Measurements from ENCODE around the gene AKR1C1. TPM values are rescaled to one million over a fixed set of nuclear protein-coding genes. Genes with fewer than 3 reads are reported as not detected.
"Not testable (repeated sequence)": the region's sequence is repeated elsewhere in the genome, so short reads cannot be mapped to it uniquely, and the experiment has no call there.

The AKR1C1 gene
- total RNA-seq, 4 donors from 2014 or later, result 47.1 to 94.8 (median 77.5) TPM

DNA sequence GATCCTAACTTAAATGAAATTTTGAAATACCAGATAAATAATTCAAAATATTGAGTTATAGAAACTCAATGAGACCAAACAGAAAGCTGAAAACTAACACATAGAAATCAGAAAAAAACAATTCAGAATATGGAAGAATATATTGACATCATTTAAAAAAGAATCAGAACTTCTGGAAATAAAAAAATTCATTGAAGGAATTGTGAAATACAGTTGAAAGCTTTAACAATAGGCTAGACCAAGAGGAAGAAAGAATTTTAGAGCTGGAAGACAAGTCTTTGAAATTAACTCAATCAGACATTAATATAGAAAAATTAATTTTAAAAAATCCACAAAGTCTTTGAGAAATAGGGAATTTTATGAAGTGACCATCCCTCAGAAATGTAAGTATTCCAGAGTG is 36.8 kb upstream of the AKR1C1 start:
- H3K27me3 ChIP-seq, result no peaks in the 10 kb centered on the region
- no peak for DNase-seq (ENCODE audit: low spot score in 2 of 2)
- no peak overlapping the region for H3K4me3 ChIP-seq
- TF ChIP-seq POLR2A (IDR thresholded peaks at IDR 0.05) (no peak), EP300 (IDR thresholded peaks at IDR 0.05) (no peak), CTCF (IDR thresholded peaks at IDR 0.05) (no peak)
- H3K36me3 ChIP-seq, result peaks cover 0 to 16% (median 0%) of the 10 kb centered on the region in 3 donors
- H3K4me1 ChIP-seq, result no peaks in the 10 kb centered on the region
- H3K27ac ChIP-seq, result no peak overlapping the region
- peaks cover 0 to 25% (median 0%) of the 10 kb centered on the region in 4 donors for H3K9me3 ChIP-seq

- H3K4me1 ChIP-seq, result no peaks in the 10 kb centered on the region
- WGBS, 2 donors, result 69 to 80% methylated on average over 5 of the region's 5 CpGs
- no peaks in the 10 kb centered on the region for H3K27me3 ChIP-seq
- no peak for DNase-seq (ENCODE audit: low spot score in 2 of 2)
- peaks cover 0 to 12% (median 0%) of the 10 kb centered on the region in 4 donors for H3K9me3 ChIP-seq
- no peak overlapping the region for H3K4me3 ChIP-seq
- TF ChIP-seq CTCF (IDR thresholded peaks at IDR 0.05) (no peak), EP300 (IDR thresholded peaks at IDR 0.05) (no peak), POLR2A (IDR thresholded peaks at IDR 0.05) (no peak)
- no peak overlapping the region for H3K27ac ChIP-seq
- peaks cover 0 to 8% (median 0%) of the 10 kb centered on the region in 3 donors for H3K36me3 ChIP-seq
Observed at GRCh38 chr10:4931587-4931986, 31.6 kb upstream of the AKR1C1 start.

- no peak overlapping the region for H3K4me3 ChIP-seq
- H3K4me1 ChIP-seq, result peaks cover 0 to 5% (median 0%) of the 10 kb centered on the region in 4 donors
- H3K27ac ChIP-seq, result no peak overlapping the region
- no peak for DNase-seq (ENCODE audit: low spot score in 2 of 2)
- no peaks in the 10 kb centered on the region for H3K27me3 ChIP-seq
- 69 to 77% methylated on average over 7 of the region's 7 CpGs for WGBS, 2 donors
- TF ChIP-seq EP300 (IDR thresholded peaks at IDR 0.05) (no peak), CTCF (IDR thresholded peaks at IDR 0.05) (no peak)
- H3K9me3 ChIP-seq, result no peaks in the 10 kb centered on the region
- peaks cover 0 to 8% (median 0%) of the 10 kb centered on the region in 3 donors for H3K36me3 ChIP-seq
Observed at GRCh38 chr10:4934391-4934987, 28.7 kb upstream of the AKR1C1 start.

DNA sequence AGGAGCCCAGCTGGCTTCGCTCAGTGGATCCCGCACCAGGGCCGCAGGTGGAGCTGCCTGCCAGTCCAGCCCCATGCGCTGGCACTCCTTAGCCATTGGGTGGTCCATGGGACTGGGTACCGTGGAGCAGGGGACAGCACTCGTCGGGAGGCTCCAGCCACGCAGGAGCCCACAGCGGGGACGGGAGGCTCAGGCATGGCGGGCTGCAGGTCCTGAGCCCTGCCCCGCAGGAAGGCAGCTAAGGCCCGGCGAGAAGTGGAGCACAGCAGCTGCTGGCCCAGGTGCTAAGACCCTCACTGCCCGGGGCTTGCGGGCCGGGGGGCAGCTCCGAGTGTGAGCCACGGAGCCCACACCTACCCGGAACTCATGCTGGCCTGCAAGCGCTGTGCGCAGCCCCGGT is 25.9 kb upstream of the AKR1C1 start:
- Histone ChIP-seq H3K9me3 (no peaks in the 10 kb centered on the region), H3K27me3 (no peaks in the 10 kb centered on the region), H3K4me3 (no peak overlapping the region), H3K4me1 (peaks cover 0 to 15% (median 0%) of the 10 kb centered on the region in 4 donors), H3K27ac (no peak overlapping the region), H3K36me3 (no peaks in the 10 kb centered on the region)
- 95 to 98% methylated on average over 14 of the region's 23 CpGs for WGBS, 2 donors
- TF ChIP-seq POLR2A (IDR thresholded peaks at IDR 0.05) (no peak), CTCF (IDR thresholded peaks at IDR 0.05) (no peak), EP300 (IDR thresholded peaks at IDR 0.05) (no peak)
- DNase-seq (ENCODE audit: low spot score in 2 of 2), result no peak

DNA sequence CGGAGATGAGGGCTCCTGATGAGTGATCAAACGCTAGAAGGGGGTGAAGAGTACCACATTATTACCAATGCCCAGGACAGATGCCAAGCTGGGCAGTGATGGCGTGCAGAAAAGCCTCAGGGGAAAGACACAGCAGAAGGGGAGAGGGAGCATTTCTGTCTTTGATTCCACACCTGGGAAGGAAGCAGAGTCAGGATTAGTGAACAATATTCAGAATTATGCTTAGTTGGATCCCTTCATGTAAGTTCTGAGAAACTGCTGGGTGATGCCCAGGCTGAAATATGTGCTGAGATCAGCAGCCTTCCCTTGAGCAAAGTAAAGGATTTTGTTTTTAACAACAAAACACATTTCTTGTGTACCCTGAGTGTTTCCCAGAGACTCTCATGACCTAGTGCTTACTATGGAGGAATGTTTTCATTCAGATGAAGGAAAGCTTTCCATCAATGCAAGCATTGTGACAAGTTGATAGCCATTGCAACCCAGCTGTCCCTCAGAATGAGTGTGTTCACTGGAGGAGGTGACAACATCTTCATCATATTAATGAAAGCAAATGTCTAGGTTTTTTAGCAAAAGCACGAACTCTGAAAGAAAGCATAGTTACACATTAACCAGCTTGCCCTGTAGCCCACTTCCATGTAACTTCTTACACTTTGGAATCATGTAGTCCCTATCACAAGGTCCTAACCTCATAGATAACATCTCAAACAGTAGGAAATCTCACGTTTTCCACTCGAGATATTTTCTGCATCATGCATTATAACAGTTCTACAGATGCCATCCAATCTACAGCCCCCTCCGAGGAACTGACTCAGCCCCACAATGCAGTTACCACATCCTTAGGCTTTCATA is 23.8 kb upstream of the AKR1C1 start:
- no peak for DNase-seq (ENCODE audit: low spot score in 2 of 2)
- Histone ChIP-seq H3K27me3 (no peaks in the 10 kb centered on the region), H3K27ac (no peak overlapping the region), H3K4me1 (peaks cover 0 to 36% (median 5%) of the 10 kb centered on the region in 4 donors), H3K9me3 (no peaks in the 10 kb centered on the region), H3K4me3 (no peak overlapping the region), H3K36me3 (no peaks in the 10 kb centered on the region)
- 70 to 79% methylated on average over 7 of the region's 7 CpGs for WGBS, 2 donors
- TF ChIP-seq POLR2A (IDR thresholded peaks at IDR 0.05), result no peak
- no peak for TF ChIP-seq CTCF (IDR thresholded peaks at IDR 0.05)
- TF ChIP-seq EP300 (IDR thresholded peaks at IDR 0.05), result no peak

DNA sequence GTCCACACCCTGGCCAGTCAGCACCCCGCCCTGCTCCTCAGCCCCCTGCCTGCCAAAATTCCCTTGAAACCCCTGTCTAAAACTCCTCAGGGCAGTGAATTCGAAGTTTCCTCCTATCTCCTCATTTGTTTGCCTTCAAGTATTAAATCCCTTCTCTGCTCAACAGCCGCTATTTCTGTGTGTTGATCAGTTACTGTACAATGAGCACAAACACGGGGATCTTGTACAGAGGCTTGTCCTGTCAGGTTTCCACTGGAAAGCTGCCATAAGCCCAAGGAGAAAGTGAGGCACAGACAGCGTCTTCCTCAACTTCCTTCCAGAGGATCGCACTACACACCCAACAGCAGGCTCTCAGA is 23.2 kb upstream of the AKR1C1 start:
- H3K4me1 ChIP-seq, result peaks cover 0 to 42% (median 7%) of the 10 kb centered on the region in 4 donors
- WGBS, 2 donors, result 81 to 84% methylated on average over 6 of the region's 6 CpGs
- not testable (repeated sequence) for DNase-seq (ENCODE audit: low spot score in 2 of 2); H3K4me3 ChIP-seq; H3K36me3 ChIP-seq; H3K27me3 ChIP-seq; H3K9me3 ChIP-seq; H3K27ac ChIP-seq

- H3K36me3 ChIP-seq; H3K9me3 ChIP-seq; DNase-seq (ENCODE audit: low spot score in 2 of 2); H3K27me3 ChIP-seq; H3K4me3 ChIP-seq: not testable (repeated sequence)
- 94 to 97% methylated on average over 2 of the region's 2 CpGs for WGBS, 2 donors
- H3K27ac ChIP-seq, result peak overlapping the region in 3 of 4 donors; percentile 12 to 77 (median 71)
- H3K4me1 ChIP-seq, result peaks cover 0 to 47% (median 8%) of the 10 kb centered on the region in 4 donors
Observed at GRCh38 chr10:4940909-4941308, 22.3 kb upstream of the AKR1C1 start.

All from tibial nerve (tissue), 4 donors.